HEK293 (cell line): ENCODE results near the gene ZNF217.

ENCODE experiments used
- CTCF ChIA-PET: fragments of 350-600 bp; formaldehyde crosslinking; extraction: SDS; loops from one replicate; lab custom pipeline; 2021; ENCODE audit warnings: antibody characterized with exemption; lab: Yijun Ruan, JAX
- POLR2A ChIA-PET: fragments of 300-600 bp; formaldehyde crosslinking; extraction: SDS; loops from one replicate; lab custom pipeline; 2020; ENCODE audit warnings: antibody characterized with exemption, inconsistent platforms; lab: Yijun Ruan, JAX
- H3K27ac ChIP-seq: fragments of 200-500 bp; sonication (Bioruptor generic); 2 replicates; pipeline ENCODE4 v1.5.1; 2014; ENCODE audit warnings: low read depth, low read length, control low read depth, inconsistent platforms; ENCODE audit errors: extremely low read depth
- H3K36me3 ChIP-seq, 2 experiments: fragments of 200-500 bp in 1 of 2; sonication (Bioruptor generic) in 1 of 2; 1 replicate in 1 of 2; 2 replicates in 1 of 2; pipeline ENCODE4 v1.5.1; 2014 to 2017; ENCODE audit warnings: inconsistent platforms in 2 of 2, low read length in 2 of 2; ENCODE audit not compliant: control insufficient read depth in 2 of 2, insufficient read depth in 1 of 2
- H3K4me1 ChIP-seq: fragments of 200-500 bp; sonication (Bioruptor generic); 2 replicates; pipeline ENCODE4 v1.5.1; 2014; ENCODE audit warnings: mild to moderate bottlenecking, low read length, inconsistent platforms; ENCODE audit not compliant: control insufficient read depth, insufficient read depth
- H3K4me3 ChIP-seq: 2 replicates; pipeline ENCODE4 v1.5.1; 2011; ENCODE audit warnings: low read depth, mild to moderate bottlenecking, control low read depth, low read length, moderate library complexity
- H3K9me3 ChIP-seq: fragments of 200-500 bp; sonication (Bioruptor generic); 2 replicates; pipeline ENCODE4 v1.5.1; 2014; ENCODE audit warnings: low read depth, low read length, inconsistent platforms; ENCODE audit not compliant: control insufficient read depth, insufficient read depth
- GLI2 ChIP-seq: fragments of 450-650 bp; formaldehyde crosslinking; IDR thresholded peaks from 2 replicates; pipeline ENCODE4; 2017; ENCODE audit warnings: missing biosample characterization, missing genetic modification characterization, low read depth, borderline replicate concordance
- HOXA7 ChIP-seq: sonication (generic); formaldehyde crosslinking; IDR thresholded peaks from 2 replicates; pipeline ENCODE4 v1.8.1; 2022; ENCODE audit warnings: missing genetic modification reagents, borderline replicate concordance
- KLF9 ChIP-seq: fragments of 450-650 bp; formaldehyde crosslinking; IDR thresholded peaks from 2 replicates; pipeline ENCODE4 v1.5.1; 2016; ENCODE audit warnings: missing biosample characterization, missing genetic modification characterization, low read depth
- MZF1 ChIP-seq: fragments of 450-650 bp; formaldehyde crosslinking; IDR thresholded peaks from 2 replicates; pipeline ENCODE4 v1.5.1; 2017; ENCODE audit warnings: missing biosample characterization, missing genetic modification characterization, borderline replicate concordance
- SCRT1 ChIP-seq: fragments of 450-650 bp; formaldehyde crosslinking; IDR thresholded peaks from 2 replicates; pipeline ENCODE4 v1.5.1; 2016; ENCODE audit warnings: missing biosample characterization, missing genetic modification characterization, borderline replicate concordance
- SETDB1 ChIP-seq: IDR thresholded peaks from one replicate; pipeline ENCODE4 v1.6.1; 2017; ENCODE audit warnings: mild to moderate bottlenecking, low read length, moderate library complexity, mixed read lengths; ENCODE audit not compliant: insufficient read length
- SP3 ChIP-seq: fragments of 450-650 bp; formaldehyde crosslinking; IDR thresholded peaks from 2 replicates; pipeline ENCODE4 v1.5.1; 2016; ENCODE audit warnings: missing biosample characterization, missing genetic modification characterization
- TRIM28 ChIP-seq: IDR thresholded peaks from 2 replicates; pipeline ENCODE4 v1.6.1; 2011; ENCODE audit warnings: low read length, control low read depth, borderline replicate concordance
- ZBTB44 ChIP-seq: fragments of 450-650 bp; IDR thresholded peaks from 2 replicates; pipeline ENCODE4 v1.5.1; 2018; ENCODE audit warnings: missing biosample characterization, mild to moderate bottlenecking, missing genetic modification characterization
- ZNF140 ChIP-seq: fragments of 450-650 bp; formaldehyde crosslinking; IDR thresholded peaks from 2 replicates; pipeline ENCODE4 v1.5.1; 2016; ENCODE audit warnings: missing biosample characterization, missing genetic modification characterization
- ZNF18 ChIP-seq: fragments of 450-650 bp; formaldehyde crosslinking; IDR thresholded peaks from 2 replicates; pipeline ENCODE4 v1.5.1; 2016; ENCODE audit warnings: missing biosample characterization, missing genetic modification characterization
- ZNF211 ChIP-seq: fragments of 450-650 bp; formaldehyde crosslinking; IDR thresholded peaks from 2 replicates; pipeline ENCODE4 v1.5.1; 2016; ENCODE audit warnings: low read depth, missing biosample characterization, missing genetic modification characterization
- ZNF221 ChIP-seq: fragments of 450-650 bp; formaldehyde crosslinking; IDR thresholded peaks from 2 replicates; pipeline ENCODE4 v1.5.1; 2017; ENCODE audit warnings: missing biosample characterization, missing genetic modification characterization, borderline replicate concordance
- ZNF48 ChIP-seq: fragments of 450-650 bp; formaldehyde crosslinking; IDR thresholded peaks from 2 replicates; pipeline ENCODE4 v1.5.1; 2016; ENCODE audit warnings: missing biosample characterization, missing genetic modification characterization
- ZNF629 ChIP-seq: fragments of 450-650 bp; formaldehyde crosslinking; IDR thresholded peaks from 2 replicates; pipeline ENCODE4 v1.5.1; 2017; ENCODE audit warnings: missing biosample characterization, missing genetic modification characterization
- ZNF645 ChIP-seq: fragments of 450-650 bp; formaldehyde crosslinking; IDR thresholded peaks from 2 replicates; pipeline ENCODE4; 2016; ENCODE audit warnings: missing biosample characterization, missing genetic modification characterization
- ZNF704 ChIP-seq: fragments of 450-650 bp; formaldehyde crosslinking; IDR thresholded peaks from 2 replicates; pipeline ENCODE4 v1.5.1; 2016; ENCODE audit warnings: missing biosample characterization, missing genetic modification characterization
- ZNF747 ChIP-seq: fragments of 450-650 bp; formaldehyde crosslinking; IDR thresholded peaks from 2 replicates; pipeline ENCODE4 v1.5.1; 2016; ENCODE audit warnings: missing biosample characterization, missing genetic modification characterization

Gene ZNF217

GRCh38 chr20:53575481-53576194, 18.0 kb downstream of the ZNF217 start (continued):
- TF ChIP-seq ZNF629 (no peak), ZNF704 (tag by site-specific recombination) (no peak), SCRT1 (tag by site-specific recombination) (no peak), TRIM28 (no peak), ZNF645 (tag by site-specific recombination) (no peak), SP3 (tag by site-specific recombination) (no peak), ZNF18 (no peak), ZNF747 (no peak), ZBTB44 (no peak), ZNF211 (tag by site-specific recombination) (no peak), KLF9 (tag by site-specific recombination) (no peak), SETDB1 (no peak)

GRCh38 chr20:53574819-53575218, 18.8 kb downstream of the ZNF217 start:
- Histone ChIP-seq H3K9me3 (no peaks in the 10 kb centered on the region), H3K4me1 (peaks cover 6% of the 10 kb centered on the region; the same call in 1 of the 2 replicates), H3K36me3 (peaks cover 31 to 80% of the 10 kb centered on the region in 2 experiments), H3K4me3 (no peak overlapping the region), H3K27ac (no peak overlapping the region)
- CTCF ChIA-PET, result no interaction called here
- POLR2A ChIA-PET, result no interaction called here
- no peak for TF ChIP-seq ZNF140 (tag by site-specific recombination)

- POLR2A ChIA-PET, result no interaction called here
- CTCF ChIA-PET, result no interaction called here
- no peak for TF ChIP-seq MZF1
- no peak for TF ChIP-seq ZNF48
- TF ChIP-seq ZNF221, result no peak
- no peak for TF ChIP-seq GLI2 (tag by site-specific recombination)
- no peak for TF ChIP-seq HOXA7 (CRISPR knock-in tag)
- Histone ChIP-seq H3K36me3 (peaks cover 31 to 84% of the 10 kb centered on the region in 2 experiments), H3K4me1 (0 out of 2 replicates have a peak, but pooled peaks cover 2% of the 10 kb centered on the region), H3K4me3 (no peak overlapping the region), H3K27ac (no peak overlapping the region), H3K9me3 (no peaks in the 10 kb centered on the region)
These were observed 19.3 kb downstream of the ZNF217 start for GRCh38 chr20:53574259-53574789.
